SK-N-SH treated with all-trans-retinoic acid at 6 μM for 48 hours (cell line): Measurements from ENCODE around the gene GGTA1.

ENCODE experiments used
- ATAC-seq: fragments of 200-7000 bp; cut with Tn5 transposase; 3 replicates; pipeline ENCODE4 v1.9.1; 2020; ENCODE audit warnings: mild to moderate bottlenecking, moderate library complexity
- ARNTL ChIP-seq: fragments of 450-650 bp; formaldehyde crosslinking; IDR thresholded peaks from 2 replicates; pipeline ENCODE4 v1.5.0; 2020; ENCODE audit warnings: low read depth, mild to moderate bottlenecking, moderate library complexity, borderline replicate concordance
- BACH2 ChIP-seq: fragments of 250-450 bp; sonication (Bioruptor Pico); IDR thresholded peaks from 2 replicates; pipeline ENCODE4 v1.9.0; 2021; ENCODE audit warnings: mild to moderate bottlenecking, borderline replicate concordance
- CREB5 ChIP-seq: fragments of 250-450 bp; sonication (Bioruptor Pico); IDR thresholded peaks from 2 replicates; pipeline ENCODE4 v1.5.1; 2020; ENCODE audit warnings: low read depth, mild to moderate bottlenecking, moderate library complexity
- CSDC2 ChIP-seq: fragments of 250-450 bp; sonication (Bioruptor Pico); IDR thresholded peaks from 2 replicates; pipeline ENCODE4 v1.5.0; 2020; ENCODE audit warnings: mild to moderate bottlenecking, moderate library complexity
- ESRRG ChIP-seq: fragments of 250-450 bp; sonication (Bioruptor Pico); IDR thresholded peaks from 2 replicates; pipeline ENCODE4 v1.6.1; 2021; ENCODE audit warnings: mild to moderate bottlenecking
- ISL1 ChIP-seq: fragments of 250-450 bp; sonication (Bioruptor Pico); IDR thresholded peaks from 2 replicates; pipeline ENCODE4 v2.1.2; 2022; ENCODE audit warnings: mild to moderate bottlenecking, moderate library complexity
- OSR1 ChIP-seq: fragments of 250-450 bp; sonication (Bioruptor Pico); IDR thresholded peaks from 2 replicates; pipeline ENCODE4 v1.8.0; 2022; ENCODE audit warnings: moderate library complexity, mild to moderate bottlenecking, inconsistent platforms
- PPARA ChIP-seq: fragments of 250-450 bp; sonication (Bioruptor Pico); IDR thresholded peaks from 2 replicates; pipeline ENCODE4 v1.5.0; 2020; ENCODE audit warnings: mild to moderate bottlenecking, borderline replicate concordance
- RARB ChIP-seq: fragments of 250-450 bp; sonication (Bioruptor Pico); IDR thresholded peaks from 2 replicates; pipeline ENCODE4 v1.8.0; 2021; ENCODE audit warnings: mild to moderate bottlenecking, moderate library complexity
- SNAI2 ChIP-seq: fragments of 250-450 bp; sonication (Bioruptor Pico); IDR thresholded peaks from 2 replicates; pipeline ENCODE4 v1.5.0; 2020; ENCODE audit warnings: mild to moderate bottlenecking, moderate library complexity
- TCF4 ChIP-seq: fragments of 250-450 bp; sonication (Bioruptor Pico); IDR thresholded peaks from 2 replicates; pipeline ENCODE4 v1.8.0; 2021; ENCODE audit warnings: mild to moderate bottlenecking, moderate library complexity, borderline replicate concordance
- TOX ChIP-seq: fragments of 250-450 bp; sonication (Bioruptor Pico); IDR thresholded peaks from 2 replicates; pipeline ENCODE4 v1.8.0; 2021; ENCODE audit warnings: mild to moderate bottlenecking, moderate library complexity, borderline replicate concordance
- ZC3H10 ChIP-seq: fragments of 250-450 bp; sonication (Bioruptor Pico); IDR thresholded peaks from 2 replicates; pipeline ENCODE4 v1.5.1; 2021; ENCODE audit warnings: mild to moderate bottlenecking, moderate library complexity
- ZFP3 ChIP-seq: fragments of 250-450 bp; sonication (Bioruptor Pico); IDR thresholded peaks from 2 replicates; pipeline ENCODE4 v1.5.0; 2020; ENCODE audit warnings: mild to moderate bottlenecking, moderate library complexity
- ZFP30 ChIP-seq: fragments of 450-650 bp; formaldehyde crosslinking; IDR thresholded peaks from 2 replicates; pipeline ENCODE4 v1.5.0; 2022; ENCODE audit warnings: mild to moderate bottlenecking, moderate library complexity
- ZNF565 ChIP-seq: fragments of 450-650 bp; formaldehyde crosslinking; conservative IDR thresholded peaks from 2 replicates; pipeline ENCODE4 v1.5.0; 2020; ENCODE audit warnings: low read depth, mild to moderate bottlenecking, moderate library complexity
- ZNF70 ChIP-seq: fragments of 450-650 bp; formaldehyde crosslinking; IDR thresholded peaks from 2 replicates; pipeline ENCODE4 v1.5.0; 2020; ENCODE audit warnings: mild to moderate bottlenecking, moderate library complexity
- ZNF8 ChIP-seq: fragments of 450-650 bp; formaldehyde crosslinking; IDR thresholded peaks from 2 replicates; pipeline ENCODE4 v1.5.0; 2020; ENCODE audit warnings: mild to moderate bottlenecking, moderate library complexity
- TF ChIP-seq, protein P1 (sequence below): fragments of 250-450 bp; sonication (Bioruptor Pico); IDR thresholded peaks from 2 replicates; pipeline ENCODE4 v1.5.0; 2020; ENCODE audit warnings: mild to moderate bottlenecking, moderate library complexity
- TF ChIP-seq, protein P2 (sequence below): fragments of 250-450 bp; sonication (Bioruptor Pico); IDR thresholded peaks from 2 replicates; pipeline ENCODE4 v1.8.0; 2021; ENCODE audit warnings: low read depth, mild to moderate bottlenecking, moderate library complexity, borderline replicate concordance

GGTA1 gene

DNA sequence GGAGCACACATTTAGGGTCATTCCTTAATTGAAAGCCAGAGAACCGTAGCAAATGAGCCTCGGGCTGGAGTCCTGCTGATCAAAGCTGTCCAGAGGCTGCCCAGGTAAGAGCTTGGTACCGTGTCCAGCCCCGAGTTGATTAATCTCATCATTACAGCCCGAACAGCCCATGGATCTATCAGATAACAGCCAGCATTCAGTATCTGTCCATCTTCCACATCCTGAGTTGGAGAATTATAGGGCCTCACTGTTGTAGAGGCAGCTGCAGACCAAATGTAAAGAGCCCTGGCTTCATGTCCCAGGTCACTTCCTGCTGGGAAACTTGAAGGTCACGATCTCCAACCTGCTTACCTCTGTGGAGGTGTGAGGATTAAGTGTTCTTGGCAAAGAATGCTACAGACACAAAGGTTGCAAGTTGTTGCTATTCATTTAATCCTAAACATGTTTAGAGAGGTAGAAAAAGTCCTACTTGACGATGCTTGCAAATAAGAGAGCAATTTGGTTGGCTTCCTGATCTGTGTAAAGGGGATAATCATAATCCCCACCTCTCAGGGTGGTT lies 16.1 kb downstream of the GGTA1 start:
- no peak for TF ChIP-seq ZNF8 (CRISPR knock-in tag)
- no peak for TF ChIP-seq TOX (CRISPR knock-in tag)
- no peak for TF ChIP-seq ARNTL (CRISPR knock-in tag)
- no peak for TF ChIP-seq OSR1 (CRISPR knock-in tag)
- no peak for TF ChIP-seq ZC3H10 (CRISPR knock-in tag)
- no peak for TF ChIP-seq ISL1 (CRISPR knock-in tag)
- TF ChIP-seq, protein P1, sequence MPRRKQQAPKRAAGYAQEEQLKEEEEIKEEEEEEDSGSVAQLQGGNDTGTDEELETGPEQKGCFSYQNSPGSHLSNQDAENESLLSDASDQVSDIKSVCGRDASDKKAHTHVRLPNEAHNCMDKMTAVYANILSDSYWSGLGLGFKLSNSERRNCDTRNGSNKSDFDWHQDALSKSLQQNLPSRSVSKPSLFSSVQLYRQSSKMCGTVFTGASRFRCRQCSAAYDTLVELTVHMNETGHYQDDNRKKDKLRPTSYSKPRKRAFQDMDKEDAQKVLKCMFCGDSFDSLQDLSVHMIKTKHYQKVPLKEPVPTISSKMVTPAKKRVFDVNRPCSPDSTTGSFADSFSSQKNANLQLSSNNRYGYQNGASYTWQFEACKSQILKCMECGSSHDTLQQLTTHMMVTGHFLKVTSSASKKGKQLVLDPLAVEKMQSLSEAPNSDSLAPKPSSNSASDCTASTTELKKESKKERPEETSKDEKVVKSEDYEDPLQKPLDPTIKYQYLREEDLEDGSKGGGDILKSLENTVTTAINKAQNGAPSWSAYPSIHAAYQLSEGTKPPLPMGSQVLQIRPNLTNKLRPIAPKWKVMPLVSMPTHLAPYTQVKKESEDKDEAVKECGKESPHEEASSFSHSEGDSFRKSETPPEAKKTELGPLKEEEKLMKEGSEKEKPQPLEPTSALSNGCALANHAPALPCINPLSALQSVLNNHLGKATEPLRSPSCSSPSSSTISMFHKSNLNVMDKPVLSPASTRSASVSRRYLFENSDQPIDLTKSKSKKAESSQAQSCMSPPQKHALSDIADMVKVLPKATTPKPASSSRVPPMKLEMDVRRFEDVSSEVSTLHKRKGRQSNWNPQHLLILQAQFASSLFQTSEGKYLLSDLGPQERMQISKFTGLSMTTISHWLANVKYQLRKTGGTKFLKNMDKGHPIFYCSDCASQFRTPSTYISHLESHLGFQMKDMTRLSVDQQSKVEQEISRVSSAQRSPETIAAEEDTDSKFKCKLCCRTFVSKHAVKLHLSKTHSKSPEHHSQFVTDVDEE (CRISPR knock-in tag), result no peak
- no peak for TF ChIP-seq RARB (CRISPR knock-in tag)
- no peak for TF ChIP-seq ZFP3 (CRISPR knock-in tag)
- no peak for TF ChIP-seq CSDC2
- no peak for TF ChIP-seq PPARA (CRISPR knock-in tag)
- no peak for TF ChIP-seq TCF4 (CRISPR knock-in tag)
- TF ChIP-seq SNAI2 (CRISPR knock-in tag), result no peak
- no peak for TF ChIP-seq ESRRG (CRISPR knock-in tag)
- no peak for TF ChIP-seq CREB5 (CRISPR knock-in tag)

GRCh38 chr9:121483049-121483448 lies 16.6 kb downstream of the GGTA1 start:
- TF ChIP-seq, protein P2, sequence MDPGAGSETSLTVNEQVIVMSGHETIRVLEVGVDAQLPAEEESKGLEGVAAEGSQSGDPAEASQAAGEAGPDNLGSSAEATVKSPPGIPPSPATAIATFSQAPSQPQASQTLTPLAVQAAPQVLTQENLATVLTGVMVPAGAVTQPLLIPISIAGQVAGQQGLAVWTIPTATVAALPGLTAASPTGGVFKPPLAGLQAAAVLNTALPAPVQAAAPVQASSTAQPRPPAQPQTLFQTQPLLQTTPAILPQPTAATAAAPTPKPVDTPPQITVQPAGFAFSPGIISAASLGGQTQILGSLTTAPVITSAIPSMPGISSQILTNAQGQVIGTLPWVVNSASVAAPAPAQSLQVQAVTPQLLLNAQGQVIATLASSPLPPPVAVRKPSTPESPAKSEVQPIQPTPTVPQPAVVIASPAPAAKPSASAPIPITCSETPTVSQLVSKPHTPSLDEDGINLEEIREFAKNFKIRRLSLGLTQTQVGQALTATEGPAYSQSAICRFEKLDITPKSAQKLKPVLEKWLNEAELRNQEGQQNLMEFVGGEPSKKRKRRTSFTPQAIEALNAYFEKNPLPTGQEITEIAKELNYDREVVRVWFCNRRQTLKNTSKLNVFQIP (CRISPR knock-in tag), result no peak
- TF ChIP-seq ISL1 (CRISPR knock-in tag), result no peak
- no peak for TF ChIP-seq ZNF70 (CRISPR knock-in tag)
- no peak for TF ChIP-seq ZNF8 (CRISPR knock-in tag)
- no peak for TF ChIP-seq ZFP3 (CRISPR knock-in tag)
- no peak for TF ChIP-seq ESRRG (CRISPR knock-in tag)
- TF ChIP-seq, protein P1 (CRISPR knock-in tag), result no peak
- TF ChIP-seq ZNF565, result no peak
- TF ChIP-seq PPARA (CRISPR knock-in tag), result no peak
- no peak for TF ChIP-seq ZFP30 (CRISPR knock-in tag)
- TF ChIP-seq BACH2 (CRISPR knock-in tag), result no peak
- no peak for TF ChIP-seq TCF4 (CRISPR knock-in tag)
- TF ChIP-seq OSR1 (CRISPR knock-in tag), result no peak
- TF ChIP-seq SNAI2 (CRISPR knock-in tag), result no peak
- no peak for TF ChIP-seq TOX (CRISPR knock-in tag)
- no peak for TF ChIP-seq ARNTL (CRISPR knock-in tag)
- no peak for TF ChIP-seq CSDC2
- TF ChIP-seq ZC3H10 (CRISPR knock-in tag), result no peak
- ATAC-seq, result no peak

More for the DNA sequence above, 16.1 kb downstream of the GGTA1 start:
- no peak for ATAC-seq
